ENCODE measurements around the gene ACTN2. TPM values are rescaled to one million over a fixed set of nuclear protein-coding genes. Genes with fewer than 3 reads are reported as not detected.

ACTN2 gene
- total RNA-seq, 4 donors from 2014 or later, result 8.3 TPM; not detected in 3

DNA sequence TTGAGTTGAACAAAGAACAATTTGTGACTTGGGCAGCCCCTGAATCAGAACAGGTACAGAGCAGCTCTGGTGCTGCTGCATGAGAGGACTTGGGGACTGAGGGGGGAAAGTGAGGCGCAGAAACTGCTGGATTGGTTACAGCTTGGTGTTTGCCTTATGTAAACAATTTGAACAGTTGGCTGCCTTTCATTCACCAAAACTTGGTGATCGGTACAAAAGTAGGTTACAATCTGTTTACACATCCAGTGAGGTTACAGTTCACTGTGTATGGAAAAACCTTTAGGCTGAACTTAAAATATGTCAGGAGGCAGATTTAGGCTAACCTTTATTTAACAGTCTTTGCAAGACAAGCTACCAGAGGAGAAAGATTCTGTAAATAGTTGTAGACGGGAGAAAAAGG, 80.2 kb downstream of the ACTN2 start:
- Histone ChIP-seq H3K27me3 (no peaks in the 10 kb centered on the region), H3K4me1 (no peaks in the 10 kb centered on the region), H3K4me3 (no peak overlapping the region), H3K9me3 (no peaks in the 10 kb centered on the region), H3K27ac (no peak overlapping the region), H3K36me3 (no peaks in the 10 kb centered on the region)
- no peak for TF ChIP-seq POLR2A (IDR thresholded peaks at IDR 0.05)
- TF ChIP-seq, protein P1, sequence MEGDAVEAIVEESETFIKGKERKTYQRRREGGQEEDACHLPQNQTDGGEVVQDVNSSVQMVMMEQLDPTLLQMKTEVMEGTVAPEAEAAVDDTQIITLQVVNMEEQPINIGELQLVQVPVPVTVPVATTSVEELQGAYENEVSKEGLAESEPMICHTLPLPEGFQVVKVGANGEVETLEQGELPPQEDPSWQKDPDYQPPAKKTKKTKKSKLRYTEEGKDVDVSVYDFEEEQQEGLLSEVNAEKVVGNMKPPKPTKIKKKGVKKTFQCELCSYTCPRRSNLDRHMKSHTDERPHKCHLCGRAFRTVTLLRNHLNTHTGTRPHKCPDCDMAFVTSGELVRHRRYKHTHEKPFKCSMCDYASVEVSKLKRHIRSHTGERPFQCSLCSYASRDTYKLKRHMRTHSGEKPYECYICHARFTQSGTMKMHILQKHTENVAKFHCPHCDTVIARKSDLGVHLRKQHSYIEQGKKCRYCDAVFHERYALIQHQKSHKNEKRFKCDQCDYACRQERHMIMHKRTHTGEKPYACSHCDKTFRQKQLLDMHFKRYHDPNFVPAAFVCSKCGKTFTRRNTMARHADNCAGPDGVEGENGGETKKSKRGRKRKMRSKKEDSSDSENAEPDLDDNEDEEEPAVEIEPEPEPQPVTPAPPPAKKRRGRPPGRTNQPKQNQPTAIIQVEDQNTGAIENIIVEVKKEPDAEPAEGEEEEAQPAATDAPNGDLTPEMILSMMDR (IDR thresholded peaks at IDR 0.05), result no peak
- DNase-seq, result no peak

DNA sequence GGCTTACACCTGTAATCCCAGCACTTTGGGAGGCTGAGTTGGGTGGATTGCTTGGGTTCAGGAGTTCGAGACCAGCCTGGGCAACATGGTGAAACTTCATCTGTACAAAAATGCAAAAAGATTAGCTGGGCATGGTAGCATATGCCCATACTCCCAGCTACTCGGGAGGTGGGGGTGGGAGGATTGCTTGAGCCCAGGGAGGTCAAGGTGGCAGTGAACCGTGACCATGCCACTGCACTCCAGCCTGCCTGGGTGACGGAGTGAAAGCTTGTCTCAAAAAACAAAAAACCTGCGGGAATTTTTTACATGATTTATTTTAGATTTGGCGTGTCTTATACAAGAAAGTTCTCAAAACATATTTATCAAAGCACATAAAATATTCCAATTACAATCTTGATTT, 81.0 kb downstream of the ACTN2 start:
- TF ChIP-seq POLR2A (IDR thresholded peaks at IDR 0.05), result no peak
- TF ChIP-seq, protein P1 (IDR thresholded peaks at IDR 0.05), result no peak
- Histone ChIP-seq H3K4me1 (no peaks in the 10 kb centered on the region), H3K27ac (no peak overlapping the region), H3K4me3 (no peak overlapping the region), H3K27me3 (no peaks in the 10 kb centered on the region), H3K9me3 (no peaks in the 10 kb centered on the region), H3K36me3 (no peaks in the 10 kb centered on the region)
- no peak for DNase-seq

DNA sequence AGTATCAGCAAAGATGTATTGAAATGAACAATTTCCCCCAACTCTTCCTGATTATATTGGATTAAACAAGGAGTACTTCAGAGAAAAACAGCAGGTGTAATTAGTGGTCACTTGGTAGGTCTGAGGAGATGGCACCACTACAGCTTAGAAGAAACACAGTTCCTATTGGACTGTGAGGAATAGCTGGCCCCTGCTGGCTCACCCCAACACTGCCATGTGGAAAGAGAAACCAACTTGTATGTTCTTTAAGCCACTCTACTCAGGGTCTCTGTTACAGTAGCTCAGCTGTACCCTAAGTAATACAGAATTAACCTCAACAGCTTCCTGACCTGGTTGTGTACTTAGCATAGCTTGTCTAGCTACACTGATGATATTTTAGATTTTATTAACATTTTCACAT, 82.3 kb downstream of the ACTN2 start:
- Histone ChIP-seq H3K4me3 (no peak overlapping the region), H3K36me3 (no peaks in the 10 kb centered on the region), H3K9me3 (no peaks in the 10 kb centered on the region), H3K4me1 (no peaks in the 10 kb centered on the region), H3K27me3 (no peaks in the 10 kb centered on the region), H3K27ac (no peak overlapping the region)
- no peak for TF ChIP-seq POLR2A (IDR thresholded peaks at IDR 0.05)
- TF ChIP-seq, protein P1 (IDR thresholded peaks at IDR 0.05), result no peak
- no peak for DNase-seq

DNA sequence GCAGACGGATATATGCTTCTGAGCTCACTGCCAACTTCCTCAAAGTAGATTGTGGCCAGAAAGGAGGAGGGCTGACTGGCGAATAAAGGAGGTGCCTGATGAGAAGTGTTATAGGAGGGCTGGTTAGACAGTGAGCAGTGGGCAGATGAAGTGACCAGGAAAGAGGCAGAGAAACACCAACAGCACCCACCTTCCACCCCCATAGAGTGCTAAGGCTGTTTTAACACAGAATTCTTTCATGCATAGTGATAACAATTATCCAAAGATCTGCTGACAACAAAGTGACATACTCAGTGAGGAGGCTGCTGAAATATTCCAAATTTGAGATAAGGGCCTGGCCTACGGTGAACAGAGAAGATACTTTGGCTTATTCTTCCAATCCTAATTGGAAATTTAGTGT, 87.6 kb downstream of the ACTN2 start:
- DNase-seq, result no peak
- TF ChIP-seq POLR2A (IDR thresholded peaks at IDR 0.05), result no peak
- TF ChIP-seq, protein P1 (IDR thresholded peaks at IDR 0.05), result no peak
- H3K9me3 ChIP-seq, result no peaks in the 10 kb centered on the region
- no peak overlapping the region for H3K27ac ChIP-seq
- no peaks in the 10 kb centered on the region for H3K27me3 ChIP-seq
- H3K4me1 ChIP-seq, result no peaks in the 10 kb centered on the region
- H3K4me3 ChIP-seq, result no peak overlapping the region
- H3K36me3 ChIP-seq, result no peaks in the 10 kb centered on the region

DNA sequence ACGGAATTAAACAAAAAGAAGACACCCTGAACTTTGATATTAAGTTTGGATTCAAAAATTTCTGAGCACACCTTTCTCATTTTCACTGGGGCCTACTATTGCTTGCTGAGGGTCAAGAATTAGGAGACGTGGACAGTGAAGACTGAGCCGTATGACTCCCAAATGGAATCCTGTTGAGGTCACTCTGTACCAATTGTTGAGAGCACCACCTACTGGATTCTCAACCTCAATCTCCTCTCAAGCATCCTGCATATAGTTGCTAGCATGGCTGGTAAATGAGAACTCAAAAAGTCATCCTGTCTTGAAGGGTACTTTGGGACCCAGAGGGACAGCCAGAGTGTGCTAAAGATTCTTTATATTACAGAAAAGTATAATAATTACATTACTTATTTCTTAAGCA, 88.6 kb downstream of the ACTN2 start:
- H3K27me3 ChIP-seq, result no peaks in the 10 kb centered on the region
- H3K4me1 ChIP-seq, result no peaks in the 10 kb centered on the region
- no peak overlapping the region for H3K4me3 ChIP-seq
- no peak for TF ChIP-seq POLR2A (IDR thresholded peaks at IDR 0.05)
- TF ChIP-seq, protein P1 (IDR thresholded peaks at IDR 0.05), result no peak
- no peaks in the 10 kb centered on the region for H3K36me3 ChIP-seq
- no peak for DNase-seq
- H3K27ac ChIP-seq, result no peak overlapping the region
- H3K9me3 ChIP-seq, result no peaks in the 10 kb centered on the region

DNA sequence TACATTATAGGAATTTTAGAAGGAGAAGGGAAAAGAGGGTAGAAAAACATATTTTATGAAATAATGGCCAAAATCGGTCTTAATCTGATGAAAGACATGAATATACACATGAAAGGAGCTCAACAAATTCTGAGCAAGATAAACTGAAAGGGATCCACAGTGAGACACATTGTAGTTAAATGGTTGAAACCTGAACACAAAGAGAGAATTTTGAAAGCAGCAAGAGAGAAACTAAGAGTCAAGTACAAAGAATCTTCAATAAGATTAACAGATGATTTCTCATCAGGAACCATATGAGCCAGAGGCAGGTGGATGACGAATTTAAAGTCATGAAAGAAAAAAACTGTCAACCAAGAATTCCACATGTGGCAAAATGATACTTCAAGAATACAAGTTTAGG, 93.0 kb downstream of the ACTN2 start:
- no peaks in the 10 kb centered on the region for H3K4me1 ChIP-seq
- H3K9me3 ChIP-seq, result no peaks in the 10 kb centered on the region
- TF ChIP-seq POLR2A (IDR thresholded peaks at IDR 0.05), result no peak
- TF ChIP-seq, protein P1 (IDR thresholded peaks at IDR 0.05), result no peak
- H3K36me3 ChIP-seq, result no peaks in the 10 kb centered on the region
- no peak overlapping the region for H3K27ac ChIP-seq
- no peak for DNase-seq
- H3K4me3 ChIP-seq, result no peak overlapping the region
- H3K27me3 ChIP-seq, result no peaks in the 10 kb centered on the region
